Measurements from ENCODE around the gene NOD1. TPM values are rescaled to one million over a fixed set of nuclear protein-coding genes. Genes with fewer than 3 reads are reported as not detected.
"Not testable (repeated sequence)": the region's sequence is repeated elsewhere in the genome, so short reads cannot be mapped to it uniquely, and the experiment has no call there.

Gene NOD1
- polyA plus RNA-seq, 3 donors, result 2.8 to 15.0 (median 4.6) TPM

GRCh38 chr7:30485667-30486066 lies 7.1 kb upstream of the NOD1 start:
- Histone ChIP-seq H3K36me3 (replicated peaks in 1 of 2; ENCODE audit: control insufficient read depth in 1 of 2, insufficient read depth in 2 of 2, low read length in 2 of 2) (no peaks in the 10 kb centered on the region), H4K20me1 (ENCODE audit: insufficient read depth, low read length) (no peaks in the 10 kb centered on the region), H3K27me3 (ENCODE audit: control insufficient read depth in 2 of 2, insufficient read depth in 2 of 2, low read length in 2 of 2) (no peaks in the 10 kb centered on the region), H2AFZ (ENCODE audit: insufficient read depth, low read depth, low read length, poor library complexity, severe bottlenecking) (no peak overlapping the region), H3K4me1 (ENCODE audit: control insufficient read depth in 1 of 2, insufficient read depth in 2 of 2, low read length in 2 of 2) (no peaks in the 10 kb centered on the region), H3K9ac (ENCODE audit: insufficient read depth, low read length, poor library complexity, severe bottlenecking) (no peak overlapping the region), H3K4me2 (replicated peaks; ENCODE audit: extremely low read depth, low read length, poor library complexity, severe bottlenecking) (no peak overlapping the region), H3K4me3 (replicated peaks in 1 of 3; ENCODE audit: low read depth in 2 of 3, low read length in 3 of 3) (no peak overlapping the region), H3K9me3 (replicated peaks in 1 of 2; ENCODE audit: control insufficient read depth in 1 of 2, insufficient read depth in 1 of 2, low read length in 2 of 2) (peaks cover 0 to 4% of the 10 kb centered on the region in 2 donors), H3K79me2 (ENCODE audit: insufficient read depth, low read length) (no peaks in the 10 kb centered on the region), H3K27ac (ENCODE audit: low read depth in 1 of 2, low read length in 2 of 2) (no peak overlapping the region)
- TF ChIP-seq CTCF (IDR thresholded peaks at IDR 0.05), result no peak
- Mint-ChIP-seq H3K27me3 (ENCODE audit: low read depth in 3 of 3) (peaks cover 0 to 2% (median 0%) of the 10 kb centered on the region in 3 donors), H3K9me3 (peaks cover 0 to 5% (median 3%) of the 10 kb centered on the region in 7 donors), H3K4me1 (no peaks in the 10 kb centered on the region), H3K4me3 (no peak overlapping the region), H3K36me3 (no peaks in the 10 kb centered on the region), H3K27ac (no peak overlapping the region)
- DNase-seq, result no peak
- intact Hi-C loops (cut with micrococcal nuclease), result no loop called here
- WGBS (ENCODE audit: insufficient coverage), result no CpG with 5 or more reads among the region's 1 CpG

- H3K9ac ChIP-seq (ENCODE audit: insufficient read depth, low read length, poor library complexity, severe bottlenecking); H3K27ac ChIP-seq (ENCODE audit: low read depth in 1 of 2, low read length in 2 of 2); H3K27ac Mint-ChIP-seq; H3K4me3 Mint-ChIP-seq; H3K36me3 Mint-ChIP-seq; DNase-seq; intact Hi-C loops (cut with micrococcal nuclease); H3K27me3 Mint-ChIP-seq (ENCODE audit: low read depth in 3 of 3); H3K9me3 Mint-ChIP-seq; H3K36me3 ChIP-seq (replicated peaks in 1 of 2; ENCODE audit: control insufficient read depth in 1 of 2, insufficient read depth in 2 of 2, low read length in 2 of 2); H3K4me3 ChIP-seq (replicated peaks in 1 of 3; ENCODE audit: low read depth in 2 of 3, low read length in 3 of 3); H3K4me2 ChIP-seq (replicated peaks; ENCODE audit: extremely low read depth, low read length, poor library complexity, severe bottlenecking); H4K20me1 ChIP-seq (ENCODE audit: insufficient read depth, low read length); H3K9me3 ChIP-seq (replicated peaks in 1 of 2; ENCODE audit: control insufficient read depth in 1 of 2, insufficient read depth in 1 of 2, low read length in 2 of 2); H2AFZ ChIP-seq (ENCODE audit: insufficient read depth, low read depth, low read length, poor library complexity, severe bottlenecking); H3K27me3 ChIP-seq (ENCODE audit: control insufficient read depth in 2 of 2, insufficient read depth in 2 of 2, low read length in 2 of 2): not testable (repeated sequence)
- Histone ChIP-seq H3K4me1 (ENCODE audit: control insufficient read depth in 1 of 2, insufficient read depth in 2 of 2, low read length in 2 of 2) (peaks cover 23 to 30% of the 10 kb centered on the region in 2 donors), H3K79me2 (ENCODE audit: insufficient read depth, low read length) (peaks cover 19% of the 10 kb centered on the region)
- 96% methylated on average over 4 of the region's 9 CpGs for WGBS (ENCODE audit: insufficient coverage)
- peaks cover 25% of the 10 kb centered on the region for H3K4me1 Mint-ChIP-seq
These were observed 2.8 kb upstream of the NOD1 start for GRCh38 chr7:30481416-30481815.

Measured in CD14-positive monocyte (primary cell).